Activated B cell treated with CpG ODN at 0.5 μM for 24 hours (primary cell): ENCODE measurements around the gene ATF7. TPM values are rescaled to one million over a fixed set of nuclear protein-coding genes. Genes with fewer than 3 reads are reported as not detected.
"Not testable (repeated sequence)": the region's sequence is repeated elsewhere in the genome, so short reads cannot be mapped to it uniquely, and the experiment has no call there.

Experiments
- ATAC-seq: fragments of 200-7000 bp; cut with Tn5 transposase; one replicate; pipeline ENCODE4 v1.10.0; 2021; ENCODE audit warnings: low read depth, mild to moderate bottlenecking, moderate library complexity
- CTCF ChIA-PET: fragments of 350-600 bp; sonication (Branson Sonifier 250); formaldehyde crosslinking; loops from one replicate; lab custom pipeline; 2021; ENCODE audit warnings: antibody characterized with exemption; lab: Charles Lee
- POLR2A ChIA-PET: fragments of 350-600 bp; sonication (Branson Sonifier 250); formaldehyde crosslinking; loops from one replicate; lab custom pipeline; 2021; ENCODE audit warnings: antibody characterized with exemption; lab: Charles Lee
- DNase-seq: peaks from one replicate; pipeline ENCODE4 v3.0.0; 2022
- H3K27ac Mint-ChIP-seq: one replicate; pipeline ENCODE4 v1.8.0; 2020; ENCODE audit warnings: mixed read lengths
- H3K27me3 Mint-ChIP-seq: one replicate; pipeline ENCODE4 v1.8.0; 2021; ENCODE audit warnings: mixed read lengths
- H3K36me3 Mint-ChIP-seq: one replicate; pipeline ENCODE4 v1.8.0; 2021; ENCODE audit warnings: low read depth, mixed read lengths
- H3K4me1 Mint-ChIP-seq: one replicate; pipeline ENCODE4 v1.8.0; 2021; ENCODE audit warnings: mixed read lengths
- H3K4me3 Mint-ChIP-seq: one replicate; pipeline ENCODE4 v1.8.0; 2020; ENCODE audit warnings: mild to moderate bottlenecking, mixed read lengths
- H3K9me3 Mint-ChIP-seq: one replicate; pipeline ENCODE4 v1.8.0; 2020; ENCODE audit warnings: mixed read lengths
- CTCF ChIP-seq: fragments of 200-600 bp; IDR thresholded peaks from one replicate; pipeline ENCODE4 v1.8.0; 2022; ENCODE audit warnings: antibody characterized with exemption, mild to moderate bottlenecking
- intact Hi-C: fragments of 100-400 bp; cut with micrococcal nuclease; formaldehyde crosslinking; loops from one replicate; pipeline ENCODE4 v1.15.1; 2024
- total RNA-seq: library from RNA; stranded (reverse); gene quantifications from 2 replicates; pipeline ENCODE4 v1.2.3, GENCODE V29; 2022

Gene ATF7
- total RNA-seq, 1 donor from 2014 or later = 36.8 TPM

GRCh38 chr12:53645165-53645564 is 19.0 kb upstream of the ATF7 start:
- Mint-ChIP-seq H3K4me3 (no peak overlapping the region), H3K4me1 (no peaks in the 10 kb centered on the region), H3K9me3 (no peaks in the 10 kb centered on the region), H3K36me3 (no peaks in the 10 kb centered on the region), H3K27me3 (no peaks in the 10 kb centered on the region), H3K27ac (no peak overlapping the region)
- CTCF ChIA-PET = no interaction called here
- POLR2A ChIA-PET = interaction anchor here (0.7 kb wide), 1 partner anchor 24 kb away, joined by 10 read pairs; no protein-coding TSS in a partner anchor
- intact Hi-C loops = no loop called here
- ATAC-seq = no peak
- no peak for TF ChIP-seq CTCF
- no peak for DNase-seq

- DNase-seq (no peak), ATAC-seq (no peak)
- Mint-ChIP-seq H3K4me3 (no peak overlapping the region), H3K27ac (no peak overlapping the region), H3K36me3 (no peaks in the 10 kb centered on the region), H3K27me3 (no peaks in the 10 kb centered on the region), H3K9me3 (no peaks in the 10 kb centered on the region), H3K4me1 (no peaks in the 10 kb centered on the region)
- ChIA-PET POLR2A (no interaction called here), CTCF (no interaction called here)
- intact Hi-C loops = no loop called here
- TF ChIP-seq CTCF = no peak
Measured at GRCh38 chr12:53644133-53644532, 18.0 kb upstream of the ATF7 start.

GRCh38 chr12:53643232-53643979 is 17.2 kb upstream of the ATF7 start:
- CTCF ChIA-PET = no interaction called here

GRCh38 chr12:53638057-53638456 is 11.9 kb upstream of the ATF7 start:
- no peaks in the 10 kb centered on the region for H3K4me1 Mint-ChIP-seq
- ChIA-PET POLR2A (no interaction called here), CTCF (no interaction called here)
- TF ChIP-seq CTCF = no peak
- H3K36me3 Mint-ChIP-seq = no peaks in the 10 kb centered on the region
- H3K27ac Mint-ChIP-seq = no peak overlapping the region
- intact Hi-C loops = no loop called here
- DNase-seq = no peak
- no peaks in the 10 kb centered on the region for H3K9me3 Mint-ChIP-seq
- no peaks in the 10 kb centered on the region for H3K27me3 Mint-ChIP-seq
- H3K4me3 Mint-ChIP-seq = no peak overlapping the region
- ATAC-seq = no peak

More at GRCh38 chr12:53643232-53643979, 17.2 kb upstream of the ATF7 start:
- DNase-seq = no peak
- no peak overlapping the region for H3K27ac Mint-ChIP-seq
- no peaks in the 10 kb centered on the region for H3K27me3 Mint-ChIP-seq
- H3K36me3 Mint-ChIP-seq = no peaks in the 10 kb centered on the region
- no peak for TF ChIP-seq CTCF
- POLR2A ChIA-PET = interaction anchor here (0.6 kb wide), 1 partner anchor 81 kb away, joined by 4 read pairs; no protein-coding TSS in a partner anchor
- no peaks in the 10 kb centered on the region for H3K4me1 Mint-ChIP-seq
- intact Hi-C loops = no loop called here
- H3K9me3 Mint-ChIP-seq = no peaks in the 10 kb centered on the region
- no peak for ATAC-seq
- no peak overlapping the region for H3K4me3 Mint-ChIP-seq

- H3K9me3 Mint-ChIP-seq = peaks cover 2% of the 10 kb centered on the region
- intact Hi-C loops = no loop called here
- no peak overlapping the region for H3K27ac Mint-ChIP-seq
- POLR2A ChIA-PET = no interaction called here
- no peak for TF ChIP-seq CTCF
- CTCF ChIA-PET = no interaction called here
- no peaks in the 10 kb centered on the region for H3K27me3 Mint-ChIP-seq
- DNase-seq (no peak), ATAC-seq (no peak)
- H3K4me1 Mint-ChIP-seq = no peaks in the 10 kb centered on the region
- no peaks in the 10 kb centered on the region for H3K36me3 Mint-ChIP-seq
- no peak overlapping the region for H3K4me3 Mint-ChIP-seq
Measured at GRCh38 chr12:53636641-53637040, 10.5 kb upstream of the ATF7 start.

GRCh38 chr12:53635708-53636107 is 9.5 kb upstream of the ATF7 start:
- ATAC-seq, H3K4me1 Mint-ChIP-seq, H3K9me3 Mint-ChIP-seq, H3K36me3 Mint-ChIP-seq, CTCF ChIA-PET, H3K27me3 Mint-ChIP-seq, intact Hi-C loops, H3K27ac Mint-ChIP-seq, POLR2A ChIA-PET, H3K4me3 Mint-ChIP-seq, DNase-seq: not testable (repeated sequence)
